Right lobe of liver (tissue), 4 donors: Measurements from ENCODE around the gene LSM5.

Experiments used
- CTCF ChIP-seq, 4 donors: fragments of 200-600 bp in 3 of 4; fragments of 450-650 bp in 1 of 4; IDR thresholded peaks; one replicate each; pipeline versions ENCODE4 v1.5.1 to v1.8.0; 2016 to 2022; ENCODE audit warnings: antibody characterized with exemption in 4 of 4, mild to moderate bottlenecking in 2 of 4
- POLR2A ChIP-seq: fragments of 450-650 bp; IDR thresholded peaks from one replicate; pipeline ENCODE4 v1.6.1; 2017; ENCODE audit warnings: antibody characterized with exemption, mild to moderate bottlenecking
- donor health status: DM: no; HTN: no; CAD: no.
- donor health status: DM: no; HTN: no; CAD: no.
- donor health status: DM: no; HTN: yes; CAD: no.

DNA sequence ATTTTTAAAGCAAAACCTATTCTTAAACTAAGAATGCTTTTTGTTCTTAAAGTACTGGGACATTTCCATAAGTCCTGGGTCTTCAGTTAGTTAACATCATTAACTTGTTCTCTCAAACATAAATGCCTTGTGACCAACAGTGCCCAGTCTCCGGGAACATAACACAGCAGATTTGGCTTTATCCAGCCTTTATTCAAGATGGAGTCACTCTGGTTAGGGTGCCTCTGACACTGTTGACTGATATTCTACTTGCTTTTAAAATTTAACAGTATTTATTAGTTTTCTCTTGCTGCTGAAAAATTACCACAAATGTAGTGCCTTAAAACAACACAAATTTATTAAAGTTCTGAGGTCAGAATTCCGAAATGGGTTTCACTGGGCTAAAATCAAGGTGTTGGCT, 49.2 kb upstream of the LSM5 start:
- no peak for TF ChIP-seq CTCF (IDR thresholded peaks at IDR 0.05)
- TF ChIP-seq POLR2A = no peak
